SK-N-SH treated with all-trans-retinoic acid at 6 μM for 48 hours (cell line): ENCODE data around the gene MARS1.

Experiments used
- ARNTL ChIP-seq: fragments of 450-650 bp; formaldehyde crosslinking; IDR thresholded peaks from 2 replicates; pipeline ENCODE4 v1.5.0; 2020; ENCODE audit warnings: low read depth, mild to moderate bottlenecking, moderate library complexity, borderline replicate concordance
- BACH2 ChIP-seq: fragments of 250-450 bp; sonication (Bioruptor Pico); IDR thresholded peaks from 2 replicates; pipeline ENCODE4 v1.9.0; 2021; ENCODE audit warnings: mild to moderate bottlenecking, borderline replicate concordance
- ISL1 ChIP-seq: fragments of 250-450 bp; sonication (Bioruptor Pico); IDR thresholded peaks from 2 replicates; pipeline ENCODE4 v2.1.2; 2022; ENCODE audit warnings: mild to moderate bottlenecking, moderate library complexity
- RARB ChIP-seq: fragments of 250-450 bp; sonication (Bioruptor Pico); IDR thresholded peaks from 2 replicates; pipeline ENCODE4 v1.8.0; 2021; ENCODE audit warnings: mild to moderate bottlenecking, moderate library complexity
- TCF4 ChIP-seq: fragments of 250-450 bp; sonication (Bioruptor Pico); IDR thresholded peaks from 2 replicates; pipeline ENCODE4 v1.8.0; 2021; ENCODE audit warnings: mild to moderate bottlenecking, moderate library complexity, borderline replicate concordance
- ZNF565 ChIP-seq: fragments of 450-650 bp; formaldehyde crosslinking; conservative IDR thresholded peaks from 2 replicates; pipeline ENCODE4 v1.5.0; 2020; ENCODE audit warnings: low read depth, mild to moderate bottlenecking, moderate library complexity

- TF ChIP-seq RARB = no peak
- no peak for TF ChIP-seq TCF4 (CRISPR knock-in tag)
- no peak for TF ChIP-seq ZNF565 (CRISPR knock-in tag)
- TF ChIP-seq ARNTL (CRISPR knock-in tag) = no peak
- no peak for TF ChIP-seq BACH2 (CRISPR knock-in tag)
- no peak for TF ChIP-seq ISL1 (CRISPR knock-in tag)
These were observed 2.2 kb upstream of the MARS1 start for GRCh38 chr12:57485695-57486094.
